ENCODE results near the gene RO60.

RO60 gene

GRCh38 chr1:193090865-193091264, 31.5 kb downstream of the RO60 start:
- Mint-ChIP-seq H3K4me1 (no peaks in the 10 kb centered on the region), H3K27me3 (ENCODE audit: low read depth) (no peaks in the 10 kb centered on the region), H3K4me3 (no peak overlapping the region), H3K27ac (no peak overlapping the region), H3K9me3 (no peaks in the 10 kb centered on the region), H3K36me3 (ENCODE audit: low read depth) (peaks cover 24% of the 10 kb centered on the region)
- no peak for TF ChIP-seq CTCF (IDR thresholded peaks at IDR 0.05; ENCODE audit: unreplicated experiment in 3 of 3)

- Mint-ChIP-seq H3K4me3 (no peak overlapping the region), H3K27ac (no peak overlapping the region), H3K9me3 (no peaks in the 10 kb centered on the region), H3K27me3 (ENCODE audit: low read depth) (no peaks in the 10 kb centered on the region), H3K4me1 (no peaks in the 10 kb centered on the region), H3K36me3 (ENCODE audit: low read depth) (peaks cover 33% of the 10 kb centered on the region)
- no peak for TF ChIP-seq CTCF (IDR thresholded peaks at IDR 0.05; ENCODE audit: unreplicated experiment in 3 of 3)
Observed at GRCh38 chr1:193094112-193094511, 34.7 kb downstream of the RO60 start.

- H3K27ac Mint-ChIP-seq: peak overlapping the region in 1 of 3 experiments; percentile 78
- peaks cover 9% of the 10 kb centered on the region for H3K36me3 Mint-ChIP-seq (ENCODE audit: low read depth)
- no peak for TF ChIP-seq CTCF (IDR thresholded peaks at IDR 0.05; ENCODE audit: unreplicated experiment in 3 of 3)
- peaks cover 30% of the 10 kb centered on the region for H3K4me1 Mint-ChIP-seq
- peak overlapping the region in 1 of 3 experiments; percentile 92 for H3K4me3 Mint-ChIP-seq
- no peaks in the 10 kb centered on the region for H3K27me3 Mint-ChIP-seq (ENCODE audit: low read depth)
- H3K9me3 Mint-ChIP-seq: no peaks in the 10 kb centered on the region
Observed at GRCh38 chr1:193102662-193103061, 43.2 kb downstream of the RO60 start.

- no peak for TF ChIP-seq CTCF (IDR thresholded peaks at IDR 0.05; ENCODE audit: unreplicated experiment in 3 of 3)
- H3K36me3 Mint-ChIP-seq (ENCODE audit: low read depth): peaks cover 6% of the 10 kb centered on the region
- H3K4me1 Mint-ChIP-seq: peaks cover 30% of the 10 kb centered on the region
- peak overlapping the region; percentile 78 to 95 (median 87) for H3K27ac Mint-ChIP-seq
- peak overlapping the region; percentile 92 to 94 (median 93) for H3K4me3 Mint-ChIP-seq
- H3K9me3 Mint-ChIP-seq: no peaks in the 10 kb centered on the region
- peaks cover 2% of the 10 kb centered on the region for H3K27me3 Mint-ChIP-seq (ENCODE audit: low read depth)
Observed at GRCh38 chr1:193103759-193104501, 44.5 kb downstream of the RO60 start.

GRCh38 chr1:193104502-193104906, 45.1 kb downstream of the RO60 start:
- TF ChIP-seq CTCF (IDR thresholded peaks at IDR 0.05; ENCODE audit: unreplicated experiment in 3 of 3): no peak
- peak overlapping the region; percentile 78 to 95 (median 87) for H3K27ac Mint-ChIP-seq
- H3K27me3 Mint-ChIP-seq (ENCODE audit: low read depth): peaks cover 5% of the 10 kb centered on the region
- no peaks in the 10 kb centered on the region for H3K9me3 Mint-ChIP-seq
- H3K4me1 Mint-ChIP-seq: peaks cover 30% of the 10 kb centered on the region
- H3K36me3 Mint-ChIP-seq (ENCODE audit: low read depth): peaks cover 6% of the 10 kb centered on the region
- H3K4me3 Mint-ChIP-seq: peak overlapping the region; percentile 92 to 94 (median 93)

All from nephron (organoid).